Measurements from ENCODE around the gene CDCP2. TPM values are rescaled to one million over a fixed set of nuclear protein-coding genes. Genes with fewer than 3 reads are reported as not detected.
"Not testable (repeated sequence)": the region's sequence is repeated elsewhere in the genome, so short reads cannot be mapped to it uniquely, and the experiment has no call there.

The CDCP2 gene
- total RNA-seq, 2 donors from 2014 or later = not detected

GRCh38 chr1:54096877-54097240, 55.9 kb downstream of the CDCP2 start:
- Mint-ChIP-seq H3K9me3 (no peaks in the 10 kb centered on the region), H3K4me3 (no peak overlapping the region), H3K27me3 (ENCODE audit: low read depth) (no peaks in the 10 kb centered on the region), H3K27ac (no peak overlapping the region), H3K4me1 (ENCODE audit: low read depth) (no peaks in the 10 kb centered on the region), H3K36me3 (ENCODE audit: insufficient read depth in 2 of 2) (peaks cover 3 to 14% of the 10 kb centered on the region in 2 donors)
- no peak for ATAC-seq (replicated peaks in 1 of 2)
- DNase-seq = no peak

GRCh38 chr1:54096227-54096876, 56.4 kb downstream of the CDCP2 start:
- H3K27ac Mint-ChIP-seq = no peak overlapping the region
- H3K36me3 Mint-ChIP-seq (ENCODE audit: insufficient read depth in 2 of 2) = peaks cover 3 to 13% of the 10 kb centered on the region in 2 donors
- H3K27me3 Mint-ChIP-seq (ENCODE audit: low read depth) = no peaks in the 10 kb centered on the region
- DNase-seq (no peak), ATAC-seq (replicated peaks in 1 of 2) (no peak)
- H3K4me1 Mint-ChIP-seq (ENCODE audit: low read depth) = no peaks in the 10 kb centered on the region
- no peak overlapping the region for H3K4me3 Mint-ChIP-seq
- no peaks in the 10 kb centered on the region for H3K9me3 Mint-ChIP-seq

GRCh38 chr1:54095546-54096226, 57.1 kb downstream of the CDCP2 start:
- H3K4me1 Mint-ChIP-seq (ENCODE audit: low read depth) = no peaks in the 10 kb centered on the region
- no peak overlapping the region for H3K27ac Mint-ChIP-seq
- H3K27me3 Mint-ChIP-seq (ENCODE audit: low read depth) = no peaks in the 10 kb centered on the region
- DNase-seq = no peak
- H3K9me3 Mint-ChIP-seq = no peaks in the 10 kb centered on the region
- no peak for ATAC-seq (replicated peaks in 1 of 2)
- H3K4me3 Mint-ChIP-seq = no peak overlapping the region
- H3K36me3 Mint-ChIP-seq (ENCODE audit: insufficient read depth in 2 of 2) = peaks cover 3 to 12% of the 10 kb centered on the region in 2 donors

GRCh38 chr1:54094730-54095105, 58.1 kb downstream of the CDCP2 start:
- not testable (repeated sequence) for ATAC-seq (replicated peaks in 1 of 2); H3K9me3 Mint-ChIP-seq; DNase-seq; H3K27ac Mint-ChIP-seq; H3K4me3 Mint-ChIP-seq; H3K4me1 Mint-ChIP-seq (ENCODE audit: low read depth); H3K27me3 Mint-ChIP-seq (ENCODE audit: low read depth)
- H3K36me3 Mint-ChIP-seq (ENCODE audit: insufficient read depth in 2 of 2) = peaks cover 3 to 12% of the 10 kb centered on the region in 2 donors

GRCh38 chr1:54094001-54094729, 58.6 kb downstream of the CDCP2 start:
- Mint-ChIP-seq H3K4me1 (ENCODE audit: low read depth) (no peaks in the 10 kb centered on the region), H3K27me3 (ENCODE audit: low read depth) (no peaks in the 10 kb centered on the region)
- no peak for ATAC-seq (replicated peaks in 1 of 2)

GRCh38 chr1:54091666-54092065, 61.1 kb downstream of the CDCP2 start:
- H3K9me3 Mint-ChIP-seq = no peaks in the 10 kb centered on the region
- peaks cover 3 to 4% of the 10 kb centered on the region in 2 donors for H3K36me3 Mint-ChIP-seq (ENCODE audit: insufficient read depth in 2 of 2)
- DNase-seq (no peak), ATAC-seq (replicated peaks in 1 of 2) (no peak)
- no peak overlapping the region for H3K27ac Mint-ChIP-seq
- H3K27me3 Mint-ChIP-seq (ENCODE audit: low read depth) = no peaks in the 10 kb centered on the region
- H3K4me1 Mint-ChIP-seq (ENCODE audit: low read depth) = no peaks in the 10 kb centered on the region
- H3K4me3 Mint-ChIP-seq = no peak overlapping the region

More at GRCh38 chr1:54094001-54094729, 58.6 kb downstream of the CDCP2 start:
- Mint-ChIP-seq H3K4me3 (no peak overlapping the region), H3K27ac (no peak overlapping the region), H3K36me3 (ENCODE audit: insufficient read depth in 2 of 2) (peaks cover 3 to 12% of the 10 kb centered on the region in 2 donors), H3K9me3 (no peaks in the 10 kb centered on the region)
- DNase-seq = no peak

GRCh38 chr1:54088385-54088784, 64.4 kb downstream of the CDCP2 start:
- Mint-ChIP-seq H3K4me1 (ENCODE audit: low read depth) (no peaks in the 10 kb centered on the region), H3K27ac (no peak overlapping the region), H3K9me3 (no peaks in the 10 kb centered on the region), H3K4me3 (no peak overlapping the region), H3K27me3 (ENCODE audit: low read depth) (no peaks in the 10 kb centered on the region), H3K36me3 (ENCODE audit: insufficient read depth in 2 of 2) (no peaks in the 10 kb centered on the region)
- ATAC-seq (replicated peaks in 1 of 2) (no peak), DNase-seq (no peak)

GRCh38 chr1:54086754-54087153, 66.0 kb downstream of the CDCP2 start:
- no peaks in the 10 kb centered on the region for H3K27me3 Mint-ChIP-seq (ENCODE audit: low read depth)
- no peak for DNase-seq
- no peaks in the 10 kb centered on the region for H3K9me3 Mint-ChIP-seq
- no peaks in the 10 kb centered on the region for H3K36me3 Mint-ChIP-seq (ENCODE audit: insufficient read depth in 2 of 2)
- peaks cover under 1% of the 10 kb centered on the region for H3K4me1 Mint-ChIP-seq (ENCODE audit: low read depth)
- no peak overlapping the region for H3K4me3 Mint-ChIP-seq
- no peak for ATAC-seq (replicated peaks in 1 of 2)
- no peak overlapping the region for H3K27ac Mint-ChIP-seq

GRCh38 chr1:54084794-54085193, 68.0 kb downstream of the CDCP2 start:
- Mint-ChIP-seq H3K27me3 (ENCODE audit: low read depth) (no peaks in the 10 kb centered on the region), H3K4me1 (ENCODE audit: low read depth) (peaks cover 5% of the 10 kb centered on the region), H3K27ac (no peak overlapping the region), H3K9me3 (no peaks in the 10 kb centered on the region), H3K36me3 (ENCODE audit: insufficient read depth in 2 of 2) (no peaks in the 10 kb centered on the region), H3K4me3 (no peak overlapping the region)
- DNase-seq = no peak
- ATAC-seq (replicated peaks in 1 of 2) = no peak

Other genes starting within 250 kb of the CDCP2 start
- gene IFT25, start 207.3 kb downstream of the CDCP2 start, total RNA-seq = 10 to 100 TPM; 59.6 to 68.3 TPM
- 10 to 100 TPM; 39.0 to 40.3 TPM for gene LRRC42, start 206.7 kb downstream of the CDCP2 start, total RNA-seq
- gene LDLRAD1, start 134.8 kb downstream of the CDCP2 start, total RNA-seq = not detected
- 100 to 1,000 TPM; 148 to 179 TPM for gene TMEM59, start 99.8 kb downstream of the CDCP2 start, total RNA-seq
- gene TCEANC2, start 99.4 kb downstream of the CDCP2 start, total RNA-seq = 10 to 100 TPM; 13.8 to 17.0 TPM
- gene CYB5RL, start 47.0 kb upstream of the CDCP2 start, total RNA-seq = 10 to 100 TPM in 1 of 2 donors, 1 to 10 TPM in 1; 8.4 to 14.0 TPM
- 100 to 1,000 TPM; 150 to 166 TPM for gene MRPL37, start 47.2 kb upstream of the CDCP2 start, total RNA-seq

Data from activated T-cell treated with anti-CD3 and anti-CD28 coated beads, Interleukin-2, amount 50 U/mL, for 72 hours (primary cell).